CD14-positive monocyte (primary cell): ENCODE measurements around the gene PHLDB3. TPM values are rescaled to one million over a fixed set of nuclear protein-coding genes. Genes with fewer than 3 reads are reported as not detected.

Experiments
- DNase-seq, 3 donors: peaks; one replicate each; pipeline ENCODE4 v3.0.0-alpha.2; 2011 to 2022
- H2AFZ ChIP-seq: 2 replicates; pipeline ENCODE4 v1.6.0; 2012; ENCODE audit warnings: mild to moderate bottlenecking, low read depth, low read length, inconsistent platforms; ENCODE audit not compliant: insufficient read depth, poor library complexity, severe bottlenecking
- H3K27ac ChIP-seq, 2 donors: 1 replicate in 1 of 2; 2 replicates in 1 of 2; pipeline ENCODE4 v1.5.1; 2012 to 2013; ENCODE audit warnings: low read length in 2 of 2, control low read depth in 1 of 2, inconsistent platforms in 1 of 2, low read depth in 1 of 2, mild to moderate bottlenecking in 1 of 2
- H3K27me3 ChIP-seq, 2 donors: one replicate each; pipeline versions ENCODE4 v1.6.0 to v1.6.1; 2011 to 2013; ENCODE audit warnings: low read length in 2 of 2; ENCODE audit not compliant: control insufficient read depth in 2 of 2, insufficient read depth in 2 of 2
- H3K36me3 ChIP-seq, 2 donors: replicated peaks in 1 of 2; 1 replicate in 1 of 2; 2 replicates in 1 of 2; pipeline versions ENCODE4 v1.5.1 to v1.6.1; 2012 to 2013; ENCODE audit warnings: low read length in 2 of 2, control low read depth in 1 of 2, inconsistent platforms in 1 of 2, mild to moderate bottlenecking in 1 of 2; ENCODE audit not compliant: insufficient read depth in 2 of 2, control insufficient read depth in 1 of 2
- H3K4me1 ChIP-seq, 2 donors: 1 replicate in 1 of 2; 2 replicates in 1 of 2; pipeline versions ENCODE4 v1.5.1 to v1.6.1; 2012 to 2013; ENCODE audit warnings: low read length in 2 of 2, control low read depth in 1 of 2, inconsistent platforms in 1 of 2, mild to moderate bottlenecking in 1 of 2, moderate library complexity in 1 of 2; ENCODE audit not compliant: insufficient read depth in 2 of 2, control insufficient read depth in 1 of 2
- H3K4me2 ChIP-seq: replicated peaks from 2 replicates; pipeline ENCODE3; 2012; ENCODE audit warnings: low read length, moderate library complexity, mild to moderate bottlenecking; ENCODE audit not compliant: poor library complexity, severe bottlenecking; ENCODE audit errors: extremely low read depth
- H3K4me3 ChIP-seq, 3 experiments: fragments of 200-600 bp in 1 of 3; sonication (generic) in 1 of 3; replicated peaks in 1 of 3; 1 replicate in 2 of 3; 2 replicates in 1 of 3; pipeline ENCODE4 v1.5.1; 2011 to 2013; ENCODE audit warnings: low read length in 3 of 3, mild to moderate bottlenecking in 3 of 3, control low read depth in 2 of 3, low read depth in 2 of 3, inconsistent platforms in 1 of 3, moderate library complexity in 1 of 3
- H3K79me2 ChIP-seq: 2 replicates; pipeline ENCODE4 v1.6.0; 2012; ENCODE audit warnings: mild to moderate bottlenecking, control low read depth, inconsistent platforms, low read length, moderate library complexity; ENCODE audit not compliant: insufficient read depth
- H3K9ac ChIP-seq: 2 replicates; pipeline ENCODE4 v1.6.0; 2017; ENCODE audit warnings: low read length, mild to moderate bottlenecking; ENCODE audit not compliant: insufficient read depth, poor library complexity, severe bottlenecking
- H3K9me3 ChIP-seq, 2 donors: replicated peaks in 1 of 2; 1 replicate in 1 of 2; 2 replicates in 1 of 2; pipeline versions ENCODE4 v1.5.1 to v1.6.1; 2012 to 2013; ENCODE audit warnings: low read length in 2 of 2, control low read depth in 1 of 2; ENCODE audit not compliant: control insufficient read depth in 1 of 2, insufficient read depth in 1 of 2
- H4K20me1 ChIP-seq: 2 replicates; pipeline ENCODE4 v1.6.0; 2012; ENCODE audit warnings: mild to moderate bottlenecking, low read length, control low read depth, moderate library complexity; ENCODE audit not compliant: insufficient read depth
- H3K27ac Mint-ChIP-seq, 7 donors: one replicate each; pipeline ENCODE4 v1.8.0; 2020; ENCODE audit warnings: mild to moderate bottlenecking in 7 of 7, mixed read lengths in 7 of 7, moderate library complexity in 6 of 7, inconsistent platforms in 2 of 7
- H3K27me3 Mint-ChIP-seq, 3 donors: one replicate each; pipeline ENCODE4 v1.8.0; 2021 to 2022; ENCODE audit warnings: low read depth in 3 of 3, mild to moderate bottlenecking in 3 of 3, mixed read lengths in 3 of 3, moderate library complexity in 3 of 3, inconsistent platforms in 1 of 3
- H3K36me3 Mint-ChIP-seq, 2 donors: one replicate each; pipeline ENCODE4 v1.8.0; 2020; ENCODE audit warnings: mixed read lengths in 2 of 2, inconsistent platforms in 1 of 2, mild to moderate bottlenecking in 1 of 2
- H3K4me1 Mint-ChIP-seq: one replicate; pipeline ENCODE4 v1.8.0; 2020; ENCODE audit warnings: mild to moderate bottlenecking, mixed read lengths
- H3K4me3 Mint-ChIP-seq, 2 donors: one replicate each; pipeline ENCODE4 v1.8.0; 2020; ENCODE audit warnings: mild to moderate bottlenecking in 2 of 2, mixed read lengths in 2 of 2, moderate library complexity in 1 of 2
- H3K9me3 Mint-ChIP-seq, 7 donors: one replicate each; pipeline ENCODE4 v1.8.0; 2020 to 2022; ENCODE audit warnings: mixed read lengths in 7 of 7, mild to moderate bottlenecking in 6 of 7, moderate library complexity in 6 of 7, inconsistent platforms in 2 of 7
- CTCF ChIP-seq: fragments of 200-600 bp; IDR thresholded peaks from one replicate; pipeline ENCODE4 v1.8.0; 2022; ENCODE audit warnings: antibody characterized with exemption, mild to moderate bottlenecking
- WGBS: methylation state at CpG from one replicate; pipeline ENCODE4 v1.1.5; 2013; ENCODE audit warnings: missing lambda C conversion rate; ENCODE audit not compliant: insufficient coverage; 5-methylcytosine and 5-hydroxymethylcytosine counted together
- intact Hi-C, 2 donors: fragments of 100-400 bp; cut with micrococcal nuclease; formaldehyde crosslinking; loops; one replicate each; pipeline versions ENCODE4 v1.15.0 to v1.15.1; 2023
- polyA plus RNA-seq, 3 donors: library from polyadenylated mRNA; depleted of rRNA in 1 of 3; unstranded in 2 of 3; stranded (reverse) in 1 of 3; fragments of 300-500 nt in 2 of 3; fragments of >200 nt in 1 of 3; fragmentation: Illumina TruSeq in 2 of 3; gene quantifications; 1 replicate in 2 of 3; 2 replicates in 1 of 3; pipeline ENCODE4 v1.2.3, GENCODE V29; 2012 to 2021

The PHLDB3 gene
- polyA plus RNA-seq, 3 donors, result 1.4 to 3.4 (median 1.7) TPM

- H3K27ac ChIP-seq, result no peak overlapping the region
- H3K4me3 ChIP-seq, result no peak overlapping the region
- no peak for TF ChIP-seq CTCF
- Mint-ChIP-seq H3K27ac (no peak overlapping the region), H3K9me3 (peaks cover 0 to 4% (median 0%) of the 10 kb centered on the region in 7 donors), H3K27me3 (peaks cover 0 to 3% (median 0%) of the 10 kb centered on the region in 3 donors), H3K4me3 (no peak overlapping the region), H3K36me3 (peaks cover 57 to 76% of the 10 kb centered on the region in 2 donors), H3K4me1 (peaks cover 9% of the 10 kb centered on the region)
- no peak overlapping the region for H3K4me2 ChIP-seq
- no peak for DNase-seq
- no peaks in the 10 kb centered on the region for H3K27me3 ChIP-seq
- H3K9ac ChIP-seq, result no peak overlapping the region
- H3K9me3 ChIP-seq, result no peaks in the 10 kb centered on the region
- intact Hi-C loops, result loop anchor here in 1 of 2 donors (10.0 kb wide), 1 partner anchor 56 kb away; the partner anchor contains the start of genes IRGQ and ZNF576
- no peaks in the 10 kb centered on the region for H3K79me2 ChIP-seq
- H4K20me1 ChIP-seq, result peaks cover 4% of the 10 kb centered on the region
- H3K36me3 ChIP-seq, result peaks cover 35 to 59% of the 10 kb centered on the region in 2 donors
- H2AFZ ChIP-seq, result no peak overlapping the region
- H3K4me1 ChIP-seq, result peaks cover 4 to 5% of the 10 kb centered on the region in 2 donors
These were observed 34.4 kb upstream of the PHLDB3 start for GRCh38 chr19:43538922-43539321.

- H3K27me3 ChIP-seq, result no peaks in the 10 kb centered on the region
- DNase-seq, result peak in 2 of 3 donors; percentile 12 to 35
- peak; percentile 41 for TF ChIP-seq CTCF
- no peak overlapping the region for H3K4me2 ChIP-seq
- H3K4me3 ChIP-seq, result no peak overlapping the region
- peaks cover 25% of the 10 kb centered on the region for H3K4me1 Mint-ChIP-seq
- H3K27ac ChIP-seq, result no peak overlapping the region
- no peaks in the 10 kb centered on the region for H3K79me2 ChIP-seq
- no peak overlapping the region for H3K9ac ChIP-seq
- H3K27ac Mint-ChIP-seq, result peak overlapping the region in 1 of 7 donors; percentile 19
- peaks cover 4% of the 10 kb centered on the region for H4K20me1 ChIP-seq
- H3K4me3 Mint-ChIP-seq, result no peak overlapping the region
- 90% methylated on average over 46 of the region's 62 CpGs for WGBS
- H3K36me3 ChIP-seq, result peaks cover 7 to 22% of the 10 kb centered on the region in 2 donors
- H3K4me1 ChIP-seq, result peaks cover 16 to 22% of the 10 kb centered on the region in 2 donors
- intact Hi-C loops, result loop anchor here (5.0 to 10.0 kb wide), 2 partner anchors 47 to 60 kb away; partner anchors contain the start of genes IRGQ (in 1 of the 2) and ZNF576 (in 1 of the 2)
- H3K36me3 Mint-ChIP-seq, result peaks cover 28 to 39% of the 10 kb centered on the region in 2 donors
- peaks cover 0 to 5% (median 0%) of the 10 kb centered on the region in 3 donors for H3K27me3 Mint-ChIP-seq
- H3K9me3 Mint-ChIP-seq, result peaks cover 0 to 4% (median 0%) of the 10 kb centered on the region in 7 donors
- H2AFZ ChIP-seq, result no peak overlapping the region
- no peaks in the 10 kb centered on the region for H3K9me3 ChIP-seq
These were observed 30.5 kb upstream of the PHLDB3 start for GRCh38 chr19:43534816-43535761.
